ENCODE results near the gene ASTN1.

DNA sequence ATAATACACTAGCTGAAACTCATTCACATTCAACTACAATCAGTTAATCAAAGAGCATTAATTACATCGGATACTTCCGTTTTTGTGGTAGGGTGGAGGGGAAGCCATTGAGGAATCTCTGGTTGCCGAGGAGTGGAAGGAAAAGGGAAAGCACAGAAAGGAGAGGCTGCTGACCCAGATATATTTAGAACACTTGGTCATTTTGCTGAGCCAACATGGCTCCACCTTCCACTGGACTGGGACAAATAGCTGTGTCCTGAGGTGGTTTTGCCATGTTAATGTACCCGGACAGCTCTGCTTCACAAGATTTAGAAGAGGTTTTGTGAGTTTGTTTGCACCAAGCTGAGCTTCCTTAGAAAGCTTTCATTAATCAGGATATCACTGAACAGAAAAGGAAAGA, 26.2 kb downstream of the ASTN1 start:
- TF ChIP-seq GABPA (IDR thresholded peaks at IDR 0.05; ENCODE audit: low read depth) (no peak), CTCF (IDR thresholded peaks at IDR 0.05; ENCODE audit: insufficient read depth, low read length) (no peak), POLR2AphosphoS5 (IDR thresholded peaks at IDR 0.05; ENCODE audit: low read depth) (no peak), REST (IDR thresholded peaks at IDR 0.05; ENCODE audit: insufficient replicate concordance, low read depth) (no peak), SPI1 (IDR thresholded peaks at IDR 0.05; ENCODE audit: borderline replicate concordance, low read depth) (no peak)

Measured in HL-60 (cell line).